ENCODE measurements around the gene RIF1. TPM values are rescaled to one million over a fixed set of nuclear protein-coding genes. Genes with fewer than 3 reads are reported as not detected.

RIF1 gene
- total RNA-seq, 1 experiment from 2014 or later: 123 TPM

DNA sequence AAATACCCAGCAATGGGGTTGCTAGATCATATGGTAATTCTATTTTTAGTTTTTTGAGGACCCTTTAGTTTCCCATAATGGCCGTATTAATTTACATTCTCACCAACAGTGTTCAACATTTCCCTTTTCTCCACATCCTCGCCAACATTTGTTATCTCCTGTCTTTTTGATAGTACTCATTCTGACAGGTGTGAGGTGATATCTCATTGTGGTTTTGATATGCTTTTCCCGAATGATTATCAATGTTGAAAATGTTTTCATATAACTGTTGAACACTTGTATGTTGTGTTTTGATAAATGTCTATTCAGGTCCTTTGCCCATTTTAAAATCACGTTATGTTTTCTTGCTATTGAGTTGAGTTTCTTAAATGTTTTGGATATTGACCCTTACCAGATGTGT, 5.8 kb upstream of the RIF1 start:
- no CpG with 5 or more reads among the region's 4 CpGs for WGBS (ENCODE audit: extremely low coverage, insufficient read length, low lambda C conversion rate)
- H3K9me3 Mint-ChIP-seq: peaks cover 0 to 3% of the 10 kb centered on the region in 2 experiments; a peak in 3 of 5 replicates
- DNase-seq: no peak
- Histone ChIP-seq H3K23ac (ENCODE audit: insufficient read length, low read depth, low read length) (no peak overlapping the region), H3K23me2 (ENCODE audit: insufficient read length, low read depth, low read length, poor library complexity, severe bottlenecking) (no peaks in the 10 kb centered on the region), H3K9me3 (ENCODE audit: control insufficient read depth, low read depth, low read length) (no peaks in the 10 kb centered on the region), H3K18ac (ENCODE audit: insufficient read length, low read depth, low read length) (no peak overlapping the region), H3K56ac (ENCODE audit: insufficient read length, low read depth, low read length) (no peak overlapping the region), H3K9ac (ENCODE audit: extremely low read depth, insufficient read length, low read length) (no peak overlapping the region), H2AFZ (ENCODE audit: low read length) (no peak overlapping the region), H2BK15ac (ENCODE audit: low read depth, low read length) (no peak overlapping the region), H2BK20ac (ENCODE audit: low read depth, low read length, poor library complexity, severe bottlenecking) (no peak overlapping the region), H2BK120ac (ENCODE audit: low read depth, low read length, poor library complexity, severe bottlenecking) (no peak overlapping the region), H3K79me2 (ENCODE audit: insufficient read depth, low read length) (no peaks in the 10 kb centered on the region), H3K4ac (ENCODE audit: low read depth, low read length) (no peak overlapping the region), H2BK5ac (ENCODE audit: insufficient read length, low read length) (no peak overlapping the region), H3K27me3 (ENCODE audit: insufficient read depth, low read length) (no peaks in the 10 kb centered on the region), H4K5ac (ENCODE audit: insufficient read length, low read depth, low read length) (no peak overlapping the region), H4K91ac (ENCODE audit: insufficient read length, low read depth, low read length) (no peak overlapping the region), H2AK5ac (ENCODE audit: insufficient read length, low read length) (no peak overlapping the region), H2BK12ac (ENCODE audit: insufficient read length, low read depth, low read length) (no peak overlapping the region), H4K20me1 (ENCODE audit: control insufficient read depth, insufficient read depth, insufficient read length) (no peaks in the 10 kb centered on the region), H3K4me1 (ENCODE audit: insufficient read depth, low read length) (no peaks in the 10 kb centered on the region), H3K27ac (ENCODE audit: insufficient read length, low read depth, low read length) (no peak overlapping the region), H3K79me1 (ENCODE audit: insufficient read depth, low read depth, low read length, poor library complexity, severe bottlenecking) (no peaks in the 10 kb centered on the region), H4K8ac (replicated peaks; ENCODE audit: insufficient read length, low read depth, low read length) (no peak overlapping the region), H3K4me2 (ENCODE audit: insufficient read depth, insufficient read length, low read length) (no peak overlapping the region), H3T11ph (ENCODE audit: low read length) (no peak overlapping the region), H3K14ac (ENCODE audit: insufficient read depth, low read length) (no peak overlapping the region)
- no peaks in the 10 kb centered on the region for H3K27me3 Mint-ChIP-seq (ENCODE audit: low read depth)
- no peaks in the 10 kb centered on the region; a peak in 1 of 7 replicates for H3K36me3 Mint-ChIP-seq (ENCODE audit: insufficient read depth in 1 of 3, low read depth in 3 of 3)
- H3K27ac Mint-ChIP-seq: no peak overlapping the region
- H3K4me1 Mint-ChIP-seq: peaks cover 2 to 4% of the 10 kb centered on the region in 2 experiments; a peak in 2 of 4 replicates
- TF ChIP-seq, protein P1, sequence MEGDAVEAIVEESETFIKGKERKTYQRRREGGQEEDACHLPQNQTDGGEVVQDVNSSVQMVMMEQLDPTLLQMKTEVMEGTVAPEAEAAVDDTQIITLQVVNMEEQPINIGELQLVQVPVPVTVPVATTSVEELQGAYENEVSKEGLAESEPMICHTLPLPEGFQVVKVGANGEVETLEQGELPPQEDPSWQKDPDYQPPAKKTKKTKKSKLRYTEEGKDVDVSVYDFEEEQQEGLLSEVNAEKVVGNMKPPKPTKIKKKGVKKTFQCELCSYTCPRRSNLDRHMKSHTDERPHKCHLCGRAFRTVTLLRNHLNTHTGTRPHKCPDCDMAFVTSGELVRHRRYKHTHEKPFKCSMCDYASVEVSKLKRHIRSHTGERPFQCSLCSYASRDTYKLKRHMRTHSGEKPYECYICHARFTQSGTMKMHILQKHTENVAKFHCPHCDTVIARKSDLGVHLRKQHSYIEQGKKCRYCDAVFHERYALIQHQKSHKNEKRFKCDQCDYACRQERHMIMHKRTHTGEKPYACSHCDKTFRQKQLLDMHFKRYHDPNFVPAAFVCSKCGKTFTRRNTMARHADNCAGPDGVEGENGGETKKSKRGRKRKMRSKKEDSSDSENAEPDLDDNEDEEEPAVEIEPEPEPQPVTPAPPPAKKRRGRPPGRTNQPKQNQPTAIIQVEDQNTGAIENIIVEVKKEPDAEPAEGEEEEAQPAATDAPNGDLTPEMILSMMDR (conservative IDR thresholded peaks at IDR 0.05): no peak
- no peak overlapping the region for H3K4me3 Mint-ChIP-seq
